Bronchial epithelial cell (primary cell): ENCODE measurements around the gene MIXL1. TPM values are rescaled to one million over a fixed set of nuclear protein-coding genes. Genes with fewer than 3 reads are reported as not detected.

Experiments used
- DNase-seq: peaks from one replicate; pipeline ENCODE4 v3.0.0-alpha.2; 2010; ENCODE audit warnings: low read depth
- FAIRE-seq: peaks from 2 replicates; lab custom pipeline; 2011; peaks lifted over from hg19 to GRCh38; lab: Jason Lieb, UNC
- H3K27me3 ChIP-seq: 2 replicates; pipeline ENCODE4 v1.5.1; 2011; ENCODE audit warnings: low read length; ENCODE audit not compliant: control insufficient read depth, insufficient read depth
- H3K36me3 ChIP-seq: 2 replicates; pipeline ENCODE4 v1.5.1; 2011; ENCODE audit warnings: low read length; ENCODE audit not compliant: control insufficient read depth, insufficient read depth
- H3K4me3 ChIP-seq: 2 replicates; pipeline ENCODE4 v1.5.1; 2011; ENCODE audit warnings: mild to moderate bottlenecking, low read depth, low read length, control low read depth
- total RNA-seq: library from RNA; depleted of rRNA; stranded (reverse); fragments of >200 nt; gene quantifications from 2 replicates; pipeline ENCODE4 v1.2.1, GENCODE V29; 2014
- TF ChIP-seq, protein P1 (sequence below): IDR thresholded peaks from 2 replicates; pipeline ENCODE4 v1.5.1; 2011; ENCODE audit warnings: mild to moderate bottlenecking, moderate library complexity, low read length, control low read depth, inconsistent platforms; ENCODE audit not compliant: insufficient read depth, severe bottlenecking

Gene MIXL1
- total RNA-seq, 1 donor from 2014 or later: not detected

DNA sequence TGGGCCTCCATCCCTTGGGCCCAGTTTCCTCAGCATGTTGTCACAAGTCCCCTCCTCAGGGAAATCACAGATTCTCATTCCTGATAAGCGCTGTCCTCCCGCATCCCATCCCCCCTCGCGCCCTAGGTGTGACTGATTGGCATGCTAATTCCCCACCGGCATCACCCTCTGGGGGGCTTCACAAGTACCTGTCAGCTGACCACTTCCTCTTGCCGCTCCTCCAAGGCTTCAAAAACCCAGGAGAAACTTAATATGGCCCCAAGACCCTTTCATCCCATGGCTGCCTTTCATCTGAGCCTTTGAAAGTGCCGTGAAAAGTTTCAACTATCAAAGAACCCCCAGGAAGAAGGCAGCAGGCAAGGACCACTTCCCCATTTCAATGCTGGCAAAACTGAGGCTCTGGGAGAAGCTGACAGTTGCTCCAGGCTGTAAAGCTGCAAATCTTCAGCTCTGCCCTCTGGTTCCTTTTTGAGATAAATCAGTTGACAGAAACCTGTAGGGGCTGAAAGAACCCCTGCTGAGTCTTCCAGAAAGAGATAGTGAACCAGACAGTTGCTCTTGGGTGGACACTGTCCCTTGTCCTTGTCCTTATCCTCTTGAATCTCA lies 12.8 kb upstream of the MIXL1 start:
- FAIRE-seq (no peak), DNase-seq (no peak)
- H3K36me3 ChIP-seq: no peaks in the 10 kb centered on the region
- H3K27me3 ChIP-seq: no peaks in the 10 kb centered on the region
- TF ChIP-seq, protein P1, sequence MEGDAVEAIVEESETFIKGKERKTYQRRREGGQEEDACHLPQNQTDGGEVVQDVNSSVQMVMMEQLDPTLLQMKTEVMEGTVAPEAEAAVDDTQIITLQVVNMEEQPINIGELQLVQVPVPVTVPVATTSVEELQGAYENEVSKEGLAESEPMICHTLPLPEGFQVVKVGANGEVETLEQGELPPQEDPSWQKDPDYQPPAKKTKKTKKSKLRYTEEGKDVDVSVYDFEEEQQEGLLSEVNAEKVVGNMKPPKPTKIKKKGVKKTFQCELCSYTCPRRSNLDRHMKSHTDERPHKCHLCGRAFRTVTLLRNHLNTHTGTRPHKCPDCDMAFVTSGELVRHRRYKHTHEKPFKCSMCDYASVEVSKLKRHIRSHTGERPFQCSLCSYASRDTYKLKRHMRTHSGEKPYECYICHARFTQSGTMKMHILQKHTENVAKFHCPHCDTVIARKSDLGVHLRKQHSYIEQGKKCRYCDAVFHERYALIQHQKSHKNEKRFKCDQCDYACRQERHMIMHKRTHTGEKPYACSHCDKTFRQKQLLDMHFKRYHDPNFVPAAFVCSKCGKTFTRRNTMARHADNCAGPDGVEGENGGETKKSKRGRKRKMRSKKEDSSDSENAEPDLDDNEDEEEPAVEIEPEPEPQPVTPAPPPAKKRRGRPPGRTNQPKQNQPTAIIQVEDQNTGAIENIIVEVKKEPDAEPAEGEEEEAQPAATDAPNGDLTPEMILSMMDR: no peak
- no peak overlapping the region for H3K4me3 ChIP-seq

DNA sequence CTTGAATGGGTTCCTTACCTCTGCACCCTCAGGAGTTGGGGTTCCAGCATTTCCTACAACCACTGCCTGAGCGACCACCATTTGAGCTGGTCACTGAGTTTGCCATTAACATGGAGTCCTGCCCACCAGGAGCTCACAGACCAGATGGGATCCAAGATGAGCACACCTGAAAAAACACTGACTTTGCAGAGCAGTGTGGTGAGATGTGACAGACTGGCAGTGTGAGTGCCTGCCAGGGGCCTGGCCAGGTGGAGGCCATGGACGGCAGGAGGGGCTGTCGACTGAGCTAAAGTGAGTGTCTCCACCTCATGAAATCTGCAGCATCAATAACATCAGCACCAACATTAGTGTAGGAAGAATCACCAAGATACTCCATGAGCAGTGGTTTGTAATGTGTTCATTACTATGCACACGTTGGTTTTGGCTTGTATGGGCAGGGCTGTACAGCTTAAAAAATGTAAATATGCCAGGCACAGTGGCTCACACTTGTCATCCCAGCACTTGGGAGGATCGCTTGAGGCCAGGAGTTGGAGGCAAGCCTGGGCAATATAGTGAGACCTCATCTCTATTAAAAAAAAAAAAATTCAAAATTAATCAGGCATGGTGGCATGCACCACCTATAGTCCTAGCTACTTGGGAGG lies 12.2 kb upstream of the MIXL1 start:
- TF ChIP-seq, protein P1: no peak
- FAIRE-seq: no peak
- no peak overlapping the region for H3K4me3 ChIP-seq

DNA sequence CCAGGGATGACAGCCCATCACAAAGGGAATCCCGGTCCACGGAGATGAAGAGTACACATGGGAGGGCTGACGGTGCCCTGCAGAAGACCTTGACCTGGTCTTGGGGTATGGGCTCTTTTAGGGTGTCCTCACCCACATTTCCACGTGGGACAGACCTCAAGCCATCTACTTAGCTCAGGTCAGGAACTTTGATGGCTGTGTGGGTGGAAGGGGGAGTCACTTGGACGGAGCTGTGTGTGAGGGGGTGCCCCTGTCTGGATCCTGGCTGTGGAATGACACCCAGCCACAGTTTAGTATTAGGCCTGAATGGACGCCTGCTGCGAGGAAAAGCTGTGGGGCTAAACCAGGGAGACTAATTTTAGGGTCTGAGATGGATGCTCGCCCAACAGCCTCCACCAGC lies 10.9 kb upstream of the MIXL1 start:
- TF ChIP-seq, protein P1: no peak
- DNase-seq: no peak

More for the DNA sequence above, 12.2 kb upstream of the MIXL1 start:
- no peaks in the 10 kb centered on the region for H3K27me3 ChIP-seq
- peak; percentile 17 for DNase-seq
- H3K36me3 ChIP-seq: no peaks in the 10 kb centered on the region

DNA sequence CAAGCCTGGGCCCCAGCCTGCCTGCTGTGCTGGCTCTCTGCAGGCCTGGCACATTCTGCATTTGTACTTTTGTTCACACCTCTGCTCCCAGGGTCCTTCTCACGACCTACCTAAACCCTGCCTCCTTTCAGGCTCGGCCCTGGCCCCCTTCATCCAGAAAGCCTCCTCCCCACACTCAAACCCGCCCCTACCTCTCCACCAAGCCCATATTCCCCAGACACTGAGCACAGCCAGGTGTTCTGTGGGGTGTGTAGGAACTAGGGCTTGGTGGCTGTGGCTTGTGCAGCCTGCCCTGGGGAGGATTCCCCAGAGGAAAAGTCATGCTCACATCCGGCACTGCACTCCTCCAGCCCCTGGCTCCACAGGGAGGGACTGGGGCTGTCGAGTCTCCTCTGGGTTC lies 8.2 kb upstream of the MIXL1 start:
- H3K36me3 ChIP-seq: no peaks in the 10 kb centered on the region
- FAIRE-seq (no peak), DNase-seq (no peak)
- TF ChIP-seq, protein P1: no peak
- no peak overlapping the region for H3K4me3 ChIP-seq
- H3K27me3 ChIP-seq: no peaks in the 10 kb centered on the region

More for the DNA sequence above, 10.9 kb upstream of the MIXL1 start:
- FAIRE-seq: no peak
- Histone ChIP-seq H3K4me3 (no peak overlapping the region), H3K27me3 (no peaks in the 10 kb centered on the region), H3K36me3 (no peaks in the 10 kb centered on the region)

DNA sequence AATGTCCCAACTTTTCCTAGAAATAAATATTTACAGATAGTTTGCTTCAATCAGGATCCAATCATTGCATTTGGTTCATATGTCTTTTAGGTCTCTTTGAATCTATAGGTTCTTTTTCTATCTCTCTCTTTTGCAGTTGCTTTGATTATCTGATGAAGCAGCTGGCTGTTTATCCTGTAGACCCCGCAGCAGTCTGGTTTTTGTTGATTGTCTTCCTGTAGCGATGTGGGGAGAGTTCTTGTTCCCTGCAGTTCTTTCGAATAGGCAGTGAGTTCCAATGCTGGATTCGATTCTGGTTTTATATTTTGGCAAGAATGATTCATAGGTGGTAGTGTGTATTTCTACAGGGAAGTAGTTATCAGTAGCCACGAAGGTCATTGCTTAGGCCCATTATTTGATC lies 7.4 kb upstream of the MIXL1 start:
- H3K27me3 ChIP-seq: no peaks in the 10 kb centered on the region
- DNase-seq: no peak
- no peak for FAIRE-seq

More for the DNA sequence above, 7.4 kb upstream of the MIXL1 start:
- TF ChIP-seq, protein P1: no peak
- Histone ChIP-seq H3K4me3 (no peak overlapping the region), H3K36me3 (no peaks in the 10 kb centered on the region)
